Glomerular endothelial cell (primary cell): ENCODE results near the gene RNASE13. TPM values are rescaled to one million over a fixed set of nuclear protein-coding genes. Genes with fewer than 3 reads are reported as not detected.

Experiments used
- DNase-seq: peaks from one replicate; pipeline ENCODE4 v3.0.0-alpha.2; 2011; ENCODE audit warnings: low read depth, low spot score; ENCODE audit errors: extremely low read depth
- total RNA-seq: library from RNA; depleted of rRNA; stranded (reverse); fragments of >200 nt; gene quantifications from 2 replicates; pipeline ENCODE4 v1.2.3, GENCODE V29; 2015

The RNASE13 gene
- total RNA-seq, 1 donor from 2014 or later = not detected

DNA sequence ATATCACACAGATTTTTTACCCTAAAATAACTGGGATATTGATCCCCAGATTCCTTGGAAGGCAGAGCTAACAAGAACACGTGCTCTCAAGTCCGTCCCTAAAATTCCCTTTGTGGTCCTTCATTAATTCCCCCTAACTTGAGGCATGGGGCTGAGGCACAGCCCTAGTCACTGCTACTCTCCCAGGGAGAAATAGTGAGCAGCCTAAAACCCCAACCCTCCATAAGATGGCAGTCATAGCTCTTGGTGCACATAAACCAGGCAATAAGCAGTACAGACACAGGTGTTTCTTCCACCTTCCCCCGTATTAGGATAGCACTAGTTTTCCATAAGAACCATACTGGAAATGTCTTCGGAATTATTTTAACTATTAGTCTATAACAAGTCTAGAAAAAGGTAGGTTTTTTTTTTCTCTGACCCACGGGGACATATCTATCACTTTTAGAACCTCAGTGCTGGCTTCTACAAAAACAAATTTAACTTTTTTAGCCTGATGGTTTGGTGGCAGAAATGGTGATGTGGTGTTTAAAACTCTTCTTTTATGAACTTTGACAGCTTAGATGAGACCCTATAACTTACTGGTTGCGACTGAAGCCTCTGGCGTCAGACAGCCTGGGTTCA lies 32.4 kb upstream of the RNASE13 start:
- DNase-seq = no peak

DNA sequence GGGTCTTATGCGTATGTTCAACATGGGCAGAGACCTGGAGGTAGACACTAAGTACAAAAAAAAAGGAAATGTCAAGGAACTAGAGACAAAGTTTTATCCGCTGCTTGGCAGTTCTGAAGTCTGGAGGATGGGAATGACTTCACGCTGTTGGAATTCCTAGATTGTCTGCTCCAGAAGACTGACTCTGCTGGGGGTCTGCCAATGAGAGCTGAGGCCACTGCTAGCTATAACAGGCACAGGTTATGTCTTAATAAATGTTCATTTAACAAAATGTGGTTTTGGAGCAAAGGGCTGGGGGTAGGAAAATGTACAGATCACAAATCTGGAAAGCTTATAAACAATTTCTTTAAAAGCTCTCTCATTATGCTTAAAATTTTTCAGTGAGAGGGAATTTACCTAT lies 28.9 kb upstream of the RNASE13 start:
- DNase-seq = no peak

DNA sequence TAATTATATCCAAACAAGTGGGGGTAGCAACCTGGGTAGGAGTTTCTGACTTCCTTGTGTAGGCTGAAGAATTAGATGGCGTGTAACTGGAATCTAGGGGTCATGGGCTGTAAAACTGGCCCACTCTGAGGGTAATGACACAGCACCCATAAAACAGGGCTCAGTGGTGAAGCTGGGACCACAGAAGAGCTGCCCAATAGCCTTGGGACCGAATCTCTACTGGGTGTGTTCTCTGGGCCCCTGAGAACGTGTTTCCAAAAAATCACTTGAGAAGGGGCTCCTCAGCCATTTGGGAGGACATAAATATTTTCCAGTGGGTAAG lies 26.7 kb upstream of the RNASE13 start:
- no peak for DNase-seq

DNA sequence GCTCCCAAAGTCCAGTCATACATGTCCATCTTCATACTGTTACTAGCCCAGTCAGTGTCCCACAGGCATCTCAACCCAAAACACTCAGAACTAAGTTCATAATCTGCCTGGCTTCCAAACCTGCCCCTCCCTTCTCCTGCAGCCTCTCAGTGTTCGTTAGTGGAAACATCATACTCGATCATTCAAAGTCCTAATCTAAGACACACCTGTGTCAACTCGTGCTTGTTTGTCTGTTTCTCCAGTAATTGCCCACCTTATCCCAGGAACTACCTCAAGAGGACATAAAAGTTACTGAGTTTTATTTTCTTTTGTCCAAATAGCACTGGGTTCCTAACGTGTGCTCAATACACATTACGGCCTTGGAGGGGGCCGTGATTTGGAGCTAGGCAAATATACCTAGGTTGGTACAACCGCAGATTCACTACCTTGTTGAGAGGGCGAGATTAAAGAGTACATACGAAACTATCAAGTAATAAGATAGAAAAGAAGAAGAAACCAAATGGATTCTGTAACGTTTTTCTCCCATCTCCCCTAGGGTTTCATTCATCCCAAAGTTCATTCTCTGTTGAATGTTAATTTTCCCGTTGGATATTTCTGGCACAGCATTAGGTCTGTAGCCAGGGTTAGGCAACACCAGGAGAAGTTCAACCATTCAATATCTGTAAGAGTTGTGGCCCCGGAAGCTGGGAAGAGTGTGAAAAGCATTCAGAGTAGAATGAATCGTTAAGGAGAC lies 26.2 kb upstream of the RNASE13 start:
- no peak for DNase-seq

DNA sequence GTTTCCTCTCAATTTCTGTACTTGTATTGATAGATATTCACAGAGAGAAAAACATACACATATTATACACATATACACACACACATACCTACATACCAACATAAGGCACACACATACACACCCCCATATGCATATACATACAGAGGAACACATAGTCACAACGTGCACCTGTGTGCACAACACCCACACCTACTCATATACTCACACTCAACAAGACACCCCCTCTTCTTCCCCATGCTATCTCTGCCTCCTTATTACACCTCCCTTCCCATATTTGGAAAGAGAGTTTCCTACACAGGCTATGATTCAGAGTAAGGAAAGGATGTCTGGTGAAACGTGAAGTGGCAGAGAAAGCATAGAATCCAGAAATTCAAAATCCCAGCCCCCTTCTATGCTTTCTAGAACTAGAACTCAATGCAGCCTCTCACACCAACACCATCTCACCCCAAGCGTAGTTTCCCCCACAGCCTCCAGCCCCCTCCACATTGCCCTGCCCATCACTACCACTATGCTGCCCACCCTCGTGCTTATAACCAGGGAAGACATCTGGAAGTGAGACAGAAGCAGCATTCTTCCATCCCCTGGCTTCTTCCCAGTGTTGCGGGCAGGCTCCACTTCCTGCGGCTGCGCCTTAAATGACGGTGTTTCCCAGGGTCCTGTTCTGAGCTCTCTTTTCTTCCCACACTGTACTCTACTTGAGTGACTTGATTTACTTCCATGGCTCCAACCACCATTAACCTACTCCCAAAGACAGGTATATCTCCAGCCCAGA lies 25.4 kb upstream of the RNASE13 start:
- DNase-seq = no peak

DNA sequence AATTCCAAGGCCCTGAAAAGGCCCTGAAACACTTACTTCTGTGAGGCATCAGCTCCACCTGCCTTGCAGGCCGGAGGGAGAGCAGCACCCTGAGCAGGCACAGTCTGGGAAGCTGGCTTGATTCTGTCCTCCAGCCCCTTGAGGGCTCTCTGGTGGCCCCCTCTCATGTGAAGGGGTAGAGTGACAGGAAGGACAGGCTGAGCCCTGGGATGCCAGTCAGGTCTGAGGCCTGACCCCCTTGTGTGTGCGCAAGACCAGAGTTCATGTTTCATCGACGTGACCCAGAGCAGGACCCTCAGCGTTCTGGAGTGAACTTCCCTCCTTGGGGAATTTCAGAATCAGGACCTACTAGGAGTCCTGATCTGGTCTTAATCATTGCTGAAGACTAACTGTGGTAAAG lies 24.3 kb upstream of the RNASE13 start:
- no peak for DNase-seq

DNA sequence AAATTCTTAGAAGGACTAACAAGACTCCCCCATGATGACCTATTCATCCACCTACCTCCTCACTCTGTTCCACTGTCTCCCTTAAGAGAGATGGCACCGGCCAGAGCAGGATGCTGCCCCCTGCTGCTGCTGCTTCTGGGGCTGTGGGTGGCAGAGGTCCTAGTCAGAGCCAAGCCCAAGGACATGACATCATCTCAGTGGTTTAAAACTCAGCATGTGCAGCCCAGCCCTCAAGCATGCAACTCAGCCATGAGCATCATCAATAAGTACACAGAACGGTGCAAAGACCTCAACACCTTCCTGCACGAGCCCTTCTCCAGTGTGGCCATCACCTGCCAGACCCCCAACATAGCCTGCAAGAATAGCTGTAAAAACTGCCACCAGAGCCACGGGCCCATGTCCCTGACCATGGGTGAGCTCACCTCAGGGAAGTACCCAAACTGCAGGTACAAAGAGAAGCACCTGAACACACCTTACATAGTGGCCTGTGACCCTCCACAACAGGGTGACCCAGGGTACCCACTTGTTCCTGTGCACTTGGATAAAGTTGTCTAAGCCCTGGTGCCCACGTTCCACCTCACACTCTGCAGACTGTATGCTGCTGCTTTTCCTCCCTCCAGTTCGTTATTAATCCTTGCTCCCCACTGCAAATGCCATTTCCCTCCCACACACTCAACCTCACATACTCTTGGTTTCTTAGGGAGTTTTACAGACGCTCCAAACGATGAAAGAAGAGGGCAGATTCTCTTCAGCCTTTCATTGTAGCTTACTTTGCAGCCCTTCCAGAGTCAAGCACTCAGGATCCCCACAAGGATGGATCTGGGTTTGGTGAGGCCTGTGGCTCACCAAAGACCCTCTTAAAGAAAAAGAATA lies 23.4 kb upstream of the RNASE13 start, which contains the start of gene RNASE8:
Gene RNASE8 (plus strand): TSS at position 20 of the 873 bp plus-strand sequence. CDS start 71 bp downstream, at position 91.
- no peak for DNase-seq

DNA sequence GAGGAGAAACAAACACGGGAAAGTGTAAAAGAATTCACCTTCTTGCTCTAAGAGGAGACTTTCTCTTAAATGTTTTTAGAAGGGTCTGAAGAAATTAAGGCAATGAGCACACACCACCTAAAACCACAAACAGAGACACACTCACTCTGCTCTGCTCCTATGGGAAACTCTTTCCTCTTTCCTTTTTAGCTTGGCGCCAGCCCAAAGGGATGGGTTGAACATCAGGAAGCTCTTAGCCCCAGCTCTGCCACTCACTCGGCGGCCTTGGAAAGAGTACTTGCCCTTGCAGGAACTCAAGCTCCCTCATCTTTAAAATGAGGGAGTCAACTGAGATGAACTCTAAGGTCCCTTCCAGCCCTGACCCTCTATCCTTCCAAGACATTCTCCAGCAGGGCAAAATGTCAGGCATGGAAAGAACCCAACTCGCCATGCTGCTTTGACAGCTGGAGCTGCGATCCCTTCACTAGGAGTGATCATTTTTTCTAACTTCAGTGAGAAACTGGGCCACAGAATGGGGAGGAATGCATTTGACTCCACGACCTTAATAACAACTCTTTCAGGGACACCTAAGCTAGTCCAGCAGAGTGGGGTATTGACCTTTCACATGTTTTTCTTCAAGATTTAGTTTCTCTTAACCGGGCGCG lies 22.0 kb upstream of the RNASE13 start:
- DNase-seq = no peak

DNA sequence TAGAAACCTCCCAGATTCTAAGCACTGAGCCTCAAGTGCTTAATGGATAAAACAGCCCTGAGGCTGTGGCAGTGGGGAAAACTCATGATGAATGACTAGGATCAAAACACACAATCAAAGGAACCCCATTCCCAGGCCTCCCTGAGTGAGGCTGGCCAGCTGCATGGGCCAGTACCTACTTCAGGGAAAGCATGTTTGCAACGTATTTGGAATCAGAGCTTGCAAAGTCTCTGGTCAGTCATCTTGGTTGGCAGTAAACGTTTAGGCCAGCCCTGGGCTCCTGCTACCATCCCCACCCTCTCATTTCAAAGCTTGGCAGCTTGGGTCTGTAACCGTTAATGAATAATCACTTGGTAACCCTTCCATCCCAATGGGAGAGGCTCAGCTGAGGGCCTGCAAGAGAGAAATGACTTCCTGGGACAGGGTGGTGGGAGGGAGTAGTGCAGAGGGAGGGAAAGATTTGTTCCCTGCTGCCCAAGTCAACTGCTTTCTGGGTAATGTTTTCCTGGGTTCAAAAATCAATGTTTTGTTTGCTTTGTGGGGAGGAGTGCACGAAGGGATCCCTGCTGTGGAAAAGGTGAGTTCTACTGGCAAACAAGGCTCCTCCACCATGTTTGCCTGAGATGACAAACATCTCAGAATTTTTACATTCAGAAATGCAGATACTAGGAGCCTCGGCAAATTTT lies 21.0 kb upstream of the RNASE13 start:
- no peak for DNase-seq

DNA sequence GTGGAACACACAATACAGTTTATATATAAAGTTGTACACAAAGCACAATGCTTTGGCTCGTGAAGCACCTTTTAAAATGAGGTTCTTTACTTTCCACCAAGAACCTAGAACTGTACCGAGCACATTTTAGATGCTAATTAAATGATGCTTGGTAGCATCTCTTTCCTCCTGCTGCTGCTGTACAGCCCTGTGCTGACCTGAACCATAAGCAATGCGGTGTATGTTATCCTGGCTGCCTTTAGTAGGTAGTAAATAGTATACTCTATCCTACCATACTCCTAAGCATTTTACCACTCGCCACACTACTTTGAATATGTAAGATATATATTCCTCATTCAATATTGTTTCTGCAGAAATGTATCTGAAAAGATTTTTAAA lies 20.1 kb upstream of the RNASE13 start:
- no peak for DNase-seq

DNA sequence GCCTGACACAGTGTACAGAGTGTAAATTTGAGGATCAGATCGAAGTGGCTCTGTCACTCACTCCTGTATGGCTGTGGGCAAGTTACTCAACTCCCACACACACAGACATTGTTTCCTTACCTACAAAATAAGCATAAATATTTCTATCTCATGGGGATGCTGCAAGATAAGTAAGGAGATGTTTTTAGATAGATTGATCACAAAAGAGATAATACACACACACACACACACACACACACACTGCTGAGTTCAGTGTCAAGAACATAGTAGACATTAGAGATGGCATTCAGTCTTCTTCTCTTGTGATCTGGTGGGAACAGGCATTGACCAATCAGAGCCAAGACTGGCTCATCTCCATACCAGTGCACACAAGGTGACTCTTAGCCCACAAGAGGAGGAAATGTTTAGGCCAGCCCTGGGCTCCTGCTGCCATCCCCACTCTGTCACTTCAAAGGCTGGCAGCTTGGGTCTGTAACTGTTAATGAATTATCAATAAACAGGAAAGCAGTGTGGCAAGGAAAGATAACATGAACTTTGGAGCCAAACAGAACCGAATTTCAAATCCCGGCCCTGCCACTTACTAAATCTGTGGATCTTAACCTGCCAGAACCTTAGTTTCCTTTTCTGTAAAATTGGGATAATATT lies 19.6 kb upstream of the RNASE13 start:
- DNase-seq = no peak

DNA sequence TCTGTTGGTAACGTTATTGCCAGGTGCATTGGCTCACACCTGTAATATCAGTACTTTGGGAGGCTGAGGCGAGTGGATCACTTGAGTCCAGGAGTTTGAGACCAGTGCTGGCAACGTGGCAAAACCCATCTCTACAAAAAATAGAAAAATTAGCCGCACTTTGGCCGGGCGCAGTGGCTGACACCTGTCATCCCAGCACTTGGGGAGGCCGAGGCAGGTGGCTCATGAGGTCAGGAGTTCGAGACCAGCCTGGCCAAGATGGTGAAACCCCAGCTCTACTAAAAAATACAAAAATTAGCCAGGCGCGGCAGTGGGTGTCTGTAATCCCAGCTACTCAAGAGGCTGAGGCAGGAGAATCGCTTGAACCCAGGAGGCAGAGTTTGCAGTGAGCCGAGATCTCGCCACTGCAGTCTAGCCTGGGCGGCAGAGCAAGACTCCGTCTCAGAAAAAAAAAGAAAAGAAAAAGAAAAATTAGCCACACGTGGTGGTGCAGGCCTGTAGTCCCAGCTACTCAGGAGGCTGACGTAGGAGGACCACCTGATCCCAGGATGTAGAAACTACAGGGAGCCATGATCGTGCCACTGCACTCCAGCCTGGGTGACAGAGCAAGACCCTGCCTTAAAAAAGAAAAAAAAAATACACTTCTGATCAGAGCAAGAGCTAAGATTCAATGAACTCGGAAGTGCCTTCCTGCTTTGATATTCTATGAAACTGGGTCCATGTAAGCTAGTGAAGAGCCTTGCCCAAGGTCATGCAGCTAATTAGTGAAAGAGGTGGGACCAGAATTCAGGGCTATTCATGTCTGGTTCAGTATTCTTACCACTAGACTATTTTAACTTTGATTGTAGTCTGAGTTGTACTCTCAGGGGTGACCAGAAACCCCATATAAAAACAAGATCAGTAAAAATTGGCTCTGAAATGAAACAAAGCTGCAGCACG lies 18.8 kb upstream of the RNASE13 start:
- DNase-seq = no peak

DNA sequence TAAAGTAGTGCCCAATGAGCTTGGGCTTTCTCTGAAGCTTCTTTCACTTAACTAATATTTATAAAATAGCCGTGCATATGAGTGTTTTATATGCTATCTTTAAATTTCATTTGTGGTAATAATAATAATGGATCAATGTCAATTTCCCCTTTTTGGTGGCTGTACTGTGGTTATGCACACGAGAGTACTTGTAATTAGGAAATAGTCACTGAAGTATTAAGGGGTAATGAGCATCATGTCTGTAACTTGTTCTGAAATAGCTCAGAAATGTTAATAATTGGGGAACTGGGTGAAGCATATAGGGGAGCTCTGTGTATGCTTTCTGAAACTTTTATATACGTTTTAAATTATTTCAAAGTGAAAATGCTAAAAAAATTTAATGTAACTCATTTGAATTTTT lies 16.0 kb upstream of the RNASE13 start:
- DNase-seq = no peak

DNA sequence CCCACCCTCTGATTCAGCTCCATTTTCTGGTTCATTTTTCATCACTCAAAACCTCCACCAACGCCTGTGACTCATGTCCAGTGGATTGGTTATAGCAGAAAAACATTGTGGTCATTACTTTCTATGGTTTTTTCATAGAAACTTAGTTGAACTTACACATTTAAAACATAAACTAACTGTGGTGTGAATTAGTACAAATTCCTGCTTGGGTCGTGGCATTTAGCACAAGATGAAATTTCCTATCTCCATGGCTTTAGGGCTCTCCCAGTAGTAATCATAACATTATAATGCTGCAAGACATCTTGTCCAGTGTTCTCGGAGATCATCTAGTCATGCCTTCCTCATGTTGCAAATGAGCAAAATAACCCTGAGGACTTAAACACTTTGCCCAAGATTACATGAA lies 14.7 kb upstream of the RNASE13 start:
- DNase-seq = no peak

DNA sequence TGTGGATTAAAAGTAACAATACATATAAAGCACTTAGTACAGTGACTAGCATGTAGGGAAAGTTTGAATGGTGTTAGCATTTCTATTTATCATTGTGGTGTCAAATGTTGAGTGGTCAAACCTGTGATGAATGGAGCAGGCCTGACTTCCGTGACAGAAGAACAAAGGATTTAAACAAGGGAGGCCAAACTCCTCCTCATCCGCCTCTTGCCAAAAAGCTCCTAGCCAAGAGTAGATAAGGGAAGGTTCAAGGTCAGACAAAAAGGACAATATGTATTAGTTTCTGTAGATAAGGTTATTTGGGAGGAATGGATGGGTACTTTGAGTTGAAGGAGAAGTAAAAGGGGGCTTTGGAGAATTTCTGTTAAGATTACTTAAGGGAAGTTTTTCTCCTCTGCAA lies 14.0 kb upstream of the RNASE13 start:
- no peak for DNase-seq

DNA sequence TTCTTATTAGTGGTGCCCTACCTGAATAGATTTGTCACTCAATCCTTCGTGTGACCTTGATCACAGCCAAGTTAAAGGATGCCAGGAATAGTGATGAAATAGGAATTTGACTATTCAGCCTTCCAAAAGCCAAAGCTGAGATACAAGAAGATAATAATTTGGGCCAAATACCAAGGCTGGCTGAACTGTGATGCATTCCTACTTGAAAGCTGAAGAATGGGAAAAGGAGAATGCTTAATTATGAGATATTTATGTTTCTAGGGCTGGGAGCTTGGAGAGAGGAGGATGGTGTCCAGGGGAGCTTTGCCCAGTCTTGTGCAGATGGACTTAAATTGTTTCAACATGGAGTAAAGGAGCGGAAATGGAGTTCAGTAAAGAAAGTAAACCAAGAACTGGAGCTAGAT lies 12.8 kb upstream of the RNASE13 start:
- no peak for DNase-seq

DNA sequence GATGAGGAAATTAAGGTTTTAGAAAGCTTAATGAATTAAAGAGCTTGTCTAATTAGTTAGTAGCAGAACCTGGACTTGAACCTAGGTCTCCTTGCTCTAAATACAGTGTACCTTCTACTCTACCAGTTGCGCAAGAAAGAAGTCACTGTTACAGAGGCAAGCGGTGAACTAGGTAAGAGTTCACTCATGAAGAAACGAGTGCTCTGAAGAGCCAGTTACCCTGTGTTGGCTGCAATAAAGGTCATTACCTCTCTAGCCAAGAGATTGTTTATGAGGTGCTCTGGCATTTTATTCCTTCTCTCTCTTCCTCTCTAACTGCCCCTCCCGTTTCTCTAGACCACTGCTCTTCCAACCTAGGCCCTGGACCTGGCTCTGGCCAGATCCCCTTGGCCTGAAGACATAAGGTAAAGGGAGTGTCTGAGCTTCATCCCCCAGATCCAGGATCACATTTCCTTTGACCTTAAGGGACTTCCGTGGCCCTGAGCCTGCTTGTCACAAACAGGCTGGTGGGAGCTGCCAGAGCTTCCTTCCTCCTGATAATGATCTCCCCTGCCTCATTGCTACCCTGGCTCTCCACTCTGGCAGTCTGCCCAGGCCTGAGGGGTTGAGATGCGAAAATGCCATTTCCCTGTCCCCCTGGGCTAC lies 9.5 kb upstream of the RNASE13 start:
- no peak for DNase-seq
